GM23338 (cell line): Measurements from ENCODE around the gene TBC1D14. TPM values are rescaled to one million over a fixed set of nuclear protein-coding genes. Genes with fewer than 3 reads are reported as not detected.
A peak's percentile ranks its signal among the peaks of the same experiment; 100 is the strongest.

ENCODE experiments used
- ATAC-seq: fragments of 200-7000 bp; cut with Tn5 transposase; 3 replicates; pipeline ENCODE4 v1.9.1; 2020
- DNase-seq: peaks from one replicate; pipeline ENCODE4 v3.0.0-alpha.2; 2015; ENCODE audit warnings: low spot score
- H2AFZ ChIP-seq: fragments of 200-600 bp; sonication (generic); 2 replicates; pipeline ENCODE4 v1.8.0; 2016; ENCODE audit warnings: antibody characterized with exemption, mild to moderate bottlenecking, moderate library complexity
- H3F3A ChIP-seq: fragments of 200-600 bp; sonication (generic); replicated peaks from 2 replicates; pipeline ENCODE4 v1.8.0; 2017; ENCODE audit warnings: antibody characterized with exemption, mixed run types, low read depth
- H3K27ac ChIP-seq: fragments of 200-600 bp; sonication (generic); 2 replicates; pipeline ENCODE4 v1.6.1; 2016; ENCODE audit warnings: low read depth
- H3K27me3 ChIP-seq: fragments of 200-600 bp; sonication (generic); 2 replicates; pipeline ENCODE4 v1.8.0; 2016; ENCODE audit warnings: mild to moderate bottlenecking, mixed run types, moderate library complexity; ENCODE audit not compliant: insufficient read depth
- H3K36me3 ChIP-seq: fragments of 200-600 bp; sonication (generic); 2 replicates; pipeline ENCODE4 v1.8.0; 2016; ENCODE audit warnings: mild to moderate bottlenecking; ENCODE audit not compliant: insufficient read depth
- H3K4me1 ChIP-seq: fragments of 200-600 bp; sonication (generic); 2 replicates; pipeline ENCODE4 v1.8.0; 2016; ENCODE audit warnings: mild to moderate bottlenecking, moderate library complexity; ENCODE audit not compliant: insufficient read depth
- H3K4me2 ChIP-seq: fragments of 200-600 bp; sonication (generic); 2 replicates; pipeline ENCODE4 v1.7.1; 2017; ENCODE audit warnings: mixed run types
- H3K4me3 ChIP-seq: fragments of 200-600 bp; sonication (generic); 2 replicates; pipeline ENCODE4 v1.6.1; 2016; ENCODE audit warnings: mixed run types
- H3K79me2 ChIP-seq: fragments of 200-600 bp; sonication (generic); replicated peaks from 2 replicates; pipeline ENCODE4 v1.8.0; 2017; ENCODE audit warnings: mild to moderate bottlenecking; ENCODE audit not compliant: insufficient read depth
- H3K9me2 ChIP-seq: fragments of 200-600 bp; sonication (generic); 2 replicates; pipeline ENCODE4 v1.8.0; 2017; ENCODE audit not compliant: insufficient read depth
- H4K20me1 ChIP-seq: fragments of 200-600 bp; sonication (generic); replicated peaks from 2 replicates; pipeline ENCODE4 v1.8.0; 2017; ENCODE audit warnings: mild to moderate bottlenecking; ENCODE audit not compliant: insufficient read depth
- H3K27ac Mint-ChIP-seq: 2 replicates; pipeline ENCODE4 v1.8.0; 2020; ENCODE audit warnings: inconsistent platforms, mild to moderate bottlenecking, moderate library complexity, mixed read lengths
- H3K27me3 Mint-ChIP-seq: 3 replicates; pipeline ENCODE4 v1.8.0; 2022; ENCODE audit warnings: low read depth, mild to moderate bottlenecking, moderate library complexity, mixed read lengths, inconsistent platforms; ENCODE audit not compliant: insufficient read depth, poor library complexity
- H3K36me3 Mint-ChIP-seq: 3 replicates; pipeline ENCODE4 v1.8.0; 2021; ENCODE audit warnings: low read depth, mild to moderate bottlenecking, inconsistent platforms, moderate library complexity, mixed read lengths
- H3K4me1 Mint-ChIP-seq: 3 replicates; pipeline ENCODE4 v1.8.0; 2020; ENCODE audit warnings: mild to moderate bottlenecking, inconsistent platforms, mixed read lengths
- H3K4me3 Mint-ChIP-seq: 3 replicates; pipeline ENCODE4 v1.8.0; 2021; ENCODE audit warnings: moderate library complexity, mild to moderate bottlenecking, inconsistent platforms, mixed read lengths
- H3K9me3 Mint-ChIP-seq: 3 replicates; pipeline ENCODE4 v1.8.0; 2020; ENCODE audit warnings: moderate library complexity, mild to moderate bottlenecking, inconsistent platforms, mixed read lengths
- CREB1 ChIP-seq: fragments of 250-450 bp; sonication (Bioruptor Pico); IDR thresholded peaks from 2 replicates; pipeline ENCODE4 v1.5.0; 2020; ENCODE audit warnings: low read depth, mild to moderate bottlenecking, moderate library complexity
- JUNB ChIP-seq: IDR thresholded peaks from one replicate; pipeline ENCODE4 v1.6.1; 2016; ENCODE audit warnings: antibody characterized with exemption; ENCODE audit not compliant: unreplicated experiment
- NANOG ChIP-seq: IDR thresholded peaks from 2 replicates; pipeline ENCODE4 v1.6.1; 2016; ENCODE audit warnings: antibody characterized with exemption, borderline replicate concordance
- POLR2AphosphoS5 ChIP-seq: IDR thresholded peaks from 2 replicates; pipeline ENCODE4 v1.6.1; 2016; ENCODE audit warnings: antibody characterized with exemption, low read depth
- STAT1 ChIP-seq: IDR thresholded peaks from one replicate; pipeline ENCODE4 v1.6.1; 2016; ENCODE audit warnings: antibody characterized with exemption; ENCODE audit not compliant: unreplicated experiment
- ZNF331 ChIP-seq: fragments of 250-450 bp; sonication (Bioruptor Pico); IDR thresholded peaks from 2 replicates; pipeline ENCODE4 v1.5.0; 2020; ENCODE audit warnings: low read depth, mild to moderate bottlenecking, moderate library complexity
- polyA plus RNA-seq: library from polyadenylated mRNA; unstranded; fragments of >200 nt; fragmentation: Nextera tagmentation; extraction: Ambion mirVana; gene quantifications from 2 replicates; pipeline ENCODE4 v1.2.1, GENCODE V29; 2016
- total RNA-seq: library from RNA; depleted of rRNA; stranded (reverse); fragments of >200 nt; shearing (Covaris generic); gene quantifications from 2 replicates; pipeline ENCODE4 v1.2.3, GENCODE V29; 2014
- TF ChIP-seq, protein P1 (sequence below), 2 experiments: fragments of 200-600 bp in 1 of 2; sonication (generic) in 1 of 2; conservative IDR thresholded peaks; 2 replicates each; pipeline versions ENCODE4 v1.5.1 to v1.6.1; 2016 to 2017; ENCODE audit warnings: antibody characterized with exemption in 2 of 2, low read depth in 2 of 2, mild to moderate bottlenecking in 2 of 2, moderate library complexity in 1 of 2
- TF ChIP-seq, protein P2 (sequence below): IDR thresholded peaks from 2 replicates; pipeline ENCODE4 v1.6.1; 2016; ENCODE audit warnings: antibody characterized with exemption
- TF ChIP-seq, protein P3 (sequence below): IDR thresholded peaks from one replicate; pipeline ENCODE4 v1.6.1; 2018; ENCODE audit warnings: antibody characterized with exemption; ENCODE audit not compliant: unreplicated experiment
- TF ChIP-seq, protein P4 (sequence below): fragments of 250-450 bp; sonication (Bioruptor Pico); IDR thresholded peaks from 2 replicates; pipeline ENCODE4 v1.5.0; 2020; ENCODE audit warnings: mild to moderate bottlenecking, moderate library complexity

Gene TBC1D14
- total and polyA plus RNA-seq, 2 experiments from 2014 or later, result 18.2 to 59.7 TPM

DNA sequence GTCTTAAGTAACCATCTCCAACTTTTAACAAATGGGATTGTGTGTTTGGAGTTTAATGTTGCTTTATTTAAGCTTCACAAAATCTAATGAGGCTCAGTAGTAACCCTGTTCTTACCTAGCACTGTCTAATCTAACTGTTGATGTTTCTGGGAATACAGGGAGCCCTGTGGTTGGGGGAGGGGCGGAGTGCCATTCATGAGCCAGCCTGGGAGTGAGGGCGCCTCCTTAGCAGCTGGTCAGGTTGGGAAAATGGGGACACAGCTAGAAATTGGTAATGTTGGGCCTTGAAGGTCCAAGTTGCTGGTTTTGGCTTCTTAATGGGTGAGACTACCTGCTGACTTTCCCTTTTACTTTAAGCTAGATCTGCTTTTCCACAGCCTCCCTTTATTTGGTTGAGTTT is 110.7 kb downstream of the TBC1D14 start:
- Mint-ChIP-seq H3K4me3 (no peak overlapping the region), H3K27ac (peak overlapping the region; percentile 72; the same call in 1 of the 2 replicates), H3K27me3 (peaks cover 8% of the 10 kb centered on the region), H3K9me3 (no peaks in the 10 kb centered on the region; the same call in 2 of the 3 replicates), H3K4me1 (peaks cover 28% of the 10 kb centered on the region), H3K36me3 (peaks cover 57% of the 10 kb centered on the region)
- no peak overlapping the region for H3K4me2 ChIP-seq
- no peak overlapping the region for H3K27ac ChIP-seq
- no peaks in the 10 kb centered on the region for H3K36me3 ChIP-seq
- H3K4me1 ChIP-seq, result no peaks in the 10 kb centered on the region
- no peak overlapping the region for H3K4me3 ChIP-seq
- H2AFZ ChIP-seq, result no peak overlapping the region
- H3F3A ChIP-seq, result no peaks in the 10 kb centered on the region
- peaks cover 6% of the 10 kb centered on the region for H3K79me2 ChIP-seq
- ATAC-seq, result peak; percentile 62
- H3K9me2 ChIP-seq, result no peaks in the 10 kb centered on the region
- H4K20me1 ChIP-seq, result peaks cover 14% of the 10 kb centered on the region
- TF ChIP-seq, protein P1, sequence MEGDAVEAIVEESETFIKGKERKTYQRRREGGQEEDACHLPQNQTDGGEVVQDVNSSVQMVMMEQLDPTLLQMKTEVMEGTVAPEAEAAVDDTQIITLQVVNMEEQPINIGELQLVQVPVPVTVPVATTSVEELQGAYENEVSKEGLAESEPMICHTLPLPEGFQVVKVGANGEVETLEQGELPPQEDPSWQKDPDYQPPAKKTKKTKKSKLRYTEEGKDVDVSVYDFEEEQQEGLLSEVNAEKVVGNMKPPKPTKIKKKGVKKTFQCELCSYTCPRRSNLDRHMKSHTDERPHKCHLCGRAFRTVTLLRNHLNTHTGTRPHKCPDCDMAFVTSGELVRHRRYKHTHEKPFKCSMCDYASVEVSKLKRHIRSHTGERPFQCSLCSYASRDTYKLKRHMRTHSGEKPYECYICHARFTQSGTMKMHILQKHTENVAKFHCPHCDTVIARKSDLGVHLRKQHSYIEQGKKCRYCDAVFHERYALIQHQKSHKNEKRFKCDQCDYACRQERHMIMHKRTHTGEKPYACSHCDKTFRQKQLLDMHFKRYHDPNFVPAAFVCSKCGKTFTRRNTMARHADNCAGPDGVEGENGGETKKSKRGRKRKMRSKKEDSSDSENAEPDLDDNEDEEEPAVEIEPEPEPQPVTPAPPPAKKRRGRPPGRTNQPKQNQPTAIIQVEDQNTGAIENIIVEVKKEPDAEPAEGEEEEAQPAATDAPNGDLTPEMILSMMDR (conservative IDR thresholded peaks at IDR 0.05; ENCODE audit: low read depth in 2 of 2), result peak in 1 of 2 experiments; percentile 27; a peak in 1 of 4 replicates
- TF ChIP-seq JUNB, result no peak
- H3K27me3 ChIP-seq, result no peaks in the 10 kb centered on the region
- DNase-seq, result peak; percentile 65

DNA sequence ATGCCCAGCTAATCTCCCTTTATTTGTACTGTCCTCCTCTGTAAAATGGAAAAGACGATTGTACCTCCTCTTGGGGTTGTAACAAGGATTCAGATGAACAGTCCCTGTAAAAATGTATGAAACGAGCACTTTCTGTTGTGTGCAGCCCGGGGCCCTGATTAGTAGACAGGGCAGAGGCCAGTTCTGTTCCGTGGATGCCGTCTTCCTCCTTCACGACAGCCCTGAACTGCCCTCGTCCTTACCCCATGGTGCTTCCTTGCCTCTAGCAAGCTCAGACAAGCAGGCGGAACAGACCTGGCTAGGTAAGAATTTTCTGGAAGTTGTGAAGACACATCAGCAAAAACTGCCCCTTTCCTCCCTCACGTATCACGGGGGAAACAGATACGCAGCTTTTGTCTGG is 111.2 kb downstream of the TBC1D14 start:
- Histone ChIP-seq H3K27me3 (no peaks in the 10 kb centered on the region), H3K79me2 (peaks cover 6% of the 10 kb centered on the region), H4K20me1 (peaks cover 16% of the 10 kb centered on the region), H3K4me2 (no peak overlapping the region), H3K9me2 (no peaks in the 10 kb centered on the region), H3K36me3 (no peaks in the 10 kb centered on the region), H2AFZ (no peak overlapping the region), H3K27ac (no peak overlapping the region), H3K4me1 (no peaks in the 10 kb centered on the region; the same call in 1 of the 2 replicates), H3F3A (no peaks in the 10 kb centered on the region), H3K4me3 (no peak overlapping the region)
- H3K4me1 Mint-ChIP-seq, result peaks cover 31% of the 10 kb centered on the region
- H3K9me3 Mint-ChIP-seq, result no peaks in the 10 kb centered on the region; the same call in 2 of the 3 replicates
- ATAC-seq (no peak), DNase-seq (no peak)
- H3K27ac Mint-ChIP-seq, result peak overlapping the region; percentile 72
- H3K4me3 Mint-ChIP-seq, result no peak overlapping the region
- H3K36me3 Mint-ChIP-seq, result peaks cover 56% of the 10 kb centered on the region
- peaks cover 8% of the 10 kb centered on the region for H3K27me3 Mint-ChIP-seq
- TF ChIP-seq, protein P2, sequence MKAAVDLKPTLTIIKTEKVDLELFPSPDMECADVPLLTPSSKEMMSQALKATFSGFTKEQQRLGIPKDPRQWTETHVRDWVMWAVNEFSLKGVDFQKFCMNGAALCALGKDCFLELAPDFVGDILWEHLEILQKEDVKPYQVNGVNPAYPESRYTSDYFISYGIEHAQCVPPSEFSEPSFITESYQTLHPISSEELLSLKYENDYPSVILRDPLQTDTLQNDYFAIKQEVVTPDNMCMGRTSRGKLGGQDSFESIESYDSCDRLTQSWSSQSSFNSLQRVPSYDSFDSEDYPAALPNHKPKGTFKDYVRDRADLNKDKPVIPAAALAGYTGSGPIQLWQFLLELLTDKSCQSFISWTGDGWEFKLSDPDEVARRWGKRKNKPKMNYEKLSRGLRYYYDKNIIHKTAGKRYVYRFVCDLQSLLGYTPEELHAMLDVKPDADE, result no peak
- TF ChIP-seq NANOG (no peak), STAT1 (no peak), CREB1 (CRISPR knock-in tag) (no peak), POLR2AphosphoS5 (no peak), ZNF331 (CRISPR knock-in tag) (no peak)
- TF ChIP-seq, protein P3, sequence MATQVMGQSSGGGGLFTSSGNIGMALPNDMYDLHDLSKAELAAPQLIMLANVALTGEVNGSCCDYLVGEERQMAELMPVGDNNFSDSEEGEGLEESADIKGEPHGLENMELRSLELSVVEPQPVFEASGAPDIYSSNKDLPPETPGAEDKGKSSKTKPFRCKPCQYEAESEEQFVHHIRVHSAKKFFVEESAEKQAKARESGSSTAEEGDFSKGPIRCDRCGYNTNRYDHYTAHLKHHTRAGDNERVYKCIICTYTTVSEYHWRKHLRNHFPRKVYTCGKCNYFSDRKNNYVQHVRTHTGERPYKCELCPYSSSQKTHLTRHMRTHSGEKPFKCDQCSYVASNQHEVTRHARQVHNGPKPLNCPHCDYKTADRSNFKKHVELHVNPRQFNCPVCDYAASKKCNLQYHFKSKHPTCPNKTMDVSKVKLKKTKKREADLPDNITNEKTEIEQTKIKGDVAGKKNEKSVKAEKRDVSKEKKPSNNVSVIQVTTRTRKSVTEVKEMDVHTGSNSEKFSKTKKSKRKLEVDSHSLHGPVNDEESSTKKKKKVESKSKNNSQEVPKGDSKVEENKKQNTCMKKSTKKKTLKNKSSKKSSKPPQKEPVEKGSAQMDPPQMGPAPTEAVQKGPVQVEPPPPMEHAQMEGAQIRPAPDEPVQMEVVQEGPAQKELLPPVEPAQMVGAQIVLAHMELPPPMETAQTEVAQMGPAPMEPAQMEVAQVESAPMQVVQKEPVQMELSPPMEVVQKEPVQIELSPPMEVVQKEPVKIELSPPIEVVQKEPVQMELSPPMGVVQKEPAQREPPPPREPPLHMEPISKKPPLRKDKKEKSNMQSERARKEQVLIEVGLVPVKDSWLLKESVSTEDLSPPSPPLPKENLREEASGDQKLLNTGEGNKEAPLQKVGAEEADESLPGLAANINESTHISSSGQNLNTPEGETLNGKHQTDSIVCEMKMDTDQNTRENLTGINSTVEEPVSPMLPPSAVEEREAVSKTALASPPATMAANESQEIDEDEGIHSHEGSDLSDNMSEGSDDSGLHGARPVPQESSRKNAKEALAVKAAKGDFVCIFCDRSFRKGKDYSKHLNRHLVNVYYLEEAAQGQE, result no peak
- TF ChIP-seq, protein P4, sequence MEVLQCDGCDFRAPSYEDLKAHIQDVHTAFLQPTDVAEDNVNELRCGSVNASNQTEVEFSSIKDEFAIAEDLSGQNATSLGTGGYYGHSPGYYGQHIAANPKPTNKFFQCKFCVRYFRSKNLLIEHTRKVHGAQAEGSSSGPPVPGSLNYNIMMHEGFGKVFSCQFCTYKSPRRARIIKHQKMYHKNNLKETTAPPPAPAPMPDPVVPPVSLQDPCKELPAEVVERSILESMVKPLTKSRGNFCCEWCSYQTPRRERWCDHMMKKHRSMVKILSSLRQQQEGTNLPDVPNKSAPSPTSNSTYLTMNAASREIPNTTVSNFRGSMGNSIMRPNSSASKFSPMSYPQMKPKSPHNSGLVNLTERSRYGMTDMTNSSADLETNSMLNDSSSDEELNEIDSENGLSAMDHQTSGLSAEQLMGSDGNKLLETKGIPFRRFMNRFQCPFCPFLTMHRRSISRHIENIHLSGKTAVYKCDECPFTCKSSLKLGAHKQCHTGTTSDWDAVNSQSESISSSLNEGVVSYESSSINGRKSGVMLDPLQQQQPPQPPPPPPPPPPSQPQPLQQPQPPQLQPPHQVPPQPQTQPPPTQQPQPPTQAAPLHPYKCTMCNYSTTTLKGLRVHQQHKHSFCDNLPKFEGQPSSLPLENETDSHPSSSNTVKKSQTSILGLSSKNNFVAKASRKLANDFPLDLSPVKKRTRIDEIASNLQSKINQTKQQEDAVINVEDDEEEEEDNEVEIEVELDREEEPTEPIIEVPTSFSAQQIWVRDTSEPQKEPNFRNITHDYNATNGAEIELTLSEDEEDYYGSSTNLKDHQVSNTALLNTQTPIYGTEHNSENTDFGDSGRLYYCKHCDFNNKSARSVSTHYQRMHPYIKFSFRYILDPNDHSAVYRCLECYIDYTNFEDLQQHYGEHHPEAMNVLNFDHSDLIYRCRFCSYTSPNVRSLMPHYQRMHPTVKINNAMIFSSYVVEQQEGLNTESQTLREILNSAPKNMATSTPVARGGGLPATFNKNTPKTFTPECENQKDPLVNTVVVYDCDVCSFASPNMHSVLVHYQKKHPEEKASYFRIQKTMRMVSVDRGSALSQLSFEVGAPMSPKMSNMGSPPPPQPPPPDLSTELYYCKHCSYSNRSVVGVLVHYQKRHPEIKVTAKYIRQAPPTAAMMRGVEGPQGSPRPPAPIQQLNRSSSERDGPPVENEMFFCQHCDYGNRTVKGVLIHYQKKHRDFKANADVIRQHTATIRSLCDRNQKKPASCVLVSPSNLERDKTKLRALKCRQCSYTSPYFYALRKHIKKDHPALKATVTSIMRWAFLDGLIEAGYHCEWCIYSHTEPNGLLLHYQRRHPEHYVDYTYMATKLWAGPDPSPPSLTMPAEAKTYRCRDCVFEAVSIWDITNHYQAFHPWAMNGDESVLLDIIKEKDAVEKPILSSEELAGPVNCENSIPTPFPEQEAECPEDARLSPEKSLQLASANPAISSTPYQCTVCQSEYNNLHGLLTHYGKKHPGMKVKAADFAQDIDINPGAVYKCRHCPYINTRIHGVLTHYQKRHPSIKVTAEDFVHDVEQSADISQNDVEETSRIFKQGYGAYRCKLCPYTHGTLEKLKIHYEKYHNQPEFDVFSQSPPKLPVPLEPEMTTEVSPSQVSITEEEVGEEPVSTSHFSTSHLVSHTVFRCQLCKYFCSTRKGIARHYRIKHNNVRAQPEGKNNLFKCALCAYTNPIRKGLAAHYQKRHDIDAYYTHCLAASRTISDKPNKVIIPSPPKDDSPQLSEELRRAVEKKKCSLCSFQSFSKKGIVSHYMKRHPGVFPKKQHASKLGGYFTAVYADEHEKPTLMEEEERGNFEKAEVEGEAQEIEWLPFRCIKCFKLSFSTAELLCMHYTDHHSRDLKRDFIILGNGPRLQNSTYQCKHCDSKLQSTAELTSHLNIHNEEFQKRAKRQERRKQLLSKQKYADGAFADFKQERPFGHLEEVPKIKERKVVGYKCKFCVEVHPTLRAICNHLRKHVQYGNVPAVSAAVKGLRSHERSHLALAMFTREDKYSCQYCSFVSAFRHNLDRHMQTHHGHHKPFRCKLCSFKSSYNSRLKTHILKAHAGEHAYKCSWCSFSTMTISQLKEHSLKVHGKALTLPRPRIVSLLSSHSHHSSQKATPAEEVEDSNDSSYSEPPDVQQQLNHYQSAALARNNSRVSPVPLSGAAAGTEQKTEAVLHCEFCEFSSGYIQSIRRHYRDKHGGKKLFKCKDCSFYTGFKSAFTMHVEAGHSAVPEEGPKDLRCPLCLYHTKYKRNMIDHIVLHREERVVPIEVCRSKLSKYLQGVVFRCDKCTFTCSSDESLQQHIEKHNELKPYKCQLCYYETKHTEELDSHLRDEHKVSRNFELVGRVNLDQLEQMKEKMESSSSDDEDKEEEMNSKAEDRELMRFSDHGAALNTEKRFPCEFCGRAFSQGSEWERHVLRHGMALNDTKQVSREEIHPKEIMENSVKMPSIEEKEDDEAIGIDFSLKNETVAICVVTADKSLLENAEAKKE (CRISPR knock-in tag), result no peak
